ENCODE data around the gene CHN2.

Gene CHN2

GRCh38 chr7:29315122-29315891 is 120.7 kb downstream of the CHN2 start:
- DNase-seq: no peak

- no peak for DNase-seq
These were observed 121.3 kb downstream of the CHN2 start for GRCh38 chr7:29315892-29316270.

DNA sequence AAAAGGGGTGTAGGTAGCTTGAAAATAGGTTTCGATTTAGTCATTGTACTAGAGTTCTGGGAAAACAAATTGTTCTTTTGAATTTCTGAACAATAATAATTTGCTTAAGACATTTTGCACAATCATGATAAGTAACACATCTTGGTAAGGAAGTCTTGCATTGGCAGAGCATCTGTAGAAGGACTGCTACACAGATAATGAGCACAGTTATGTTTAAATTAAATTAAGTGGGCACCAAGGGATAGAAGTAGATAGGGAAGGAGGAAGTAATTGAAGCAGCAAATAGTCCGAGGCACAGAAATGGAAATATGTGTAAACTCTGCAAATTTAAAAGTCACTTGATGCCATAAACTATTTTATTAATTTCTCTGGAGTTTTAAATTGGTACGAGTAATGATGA is 122.4 kb downstream of the CHN2 start:
- no peak for DNase-seq

- DNase-seq: no peak
These were observed 124.5 kb downstream of the CHN2 start for GRCh38 chr7:29318853-29319718.

GRCh38 chr7:29319719-29320521 is 125.3 kb downstream of the CHN2 start:
- peak; percentile 79 to 87 for DNase-seq

DNA sequence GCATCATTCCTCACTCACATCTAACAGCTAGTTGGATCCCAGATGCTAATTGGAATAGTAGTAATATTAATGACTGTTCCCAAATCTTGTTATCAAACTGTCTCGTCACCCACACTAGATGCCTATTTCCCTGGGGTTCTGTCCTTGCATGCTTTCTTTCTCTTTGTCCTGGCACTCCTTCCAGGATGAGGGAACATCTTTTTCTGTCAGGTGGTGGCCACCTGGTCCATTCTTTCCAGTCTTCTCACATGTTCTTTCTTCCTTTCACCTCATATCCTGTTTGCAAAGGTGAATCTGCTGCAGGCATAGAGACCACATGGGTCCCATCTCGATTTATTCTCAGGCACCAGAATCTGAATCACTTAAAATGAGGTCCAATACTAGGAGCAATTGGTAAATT is 126.0 kb downstream of the CHN2 start:
- DNase-seq: no peak

GRCh38 chr7:29322023-29322712 is 127.6 kb downstream of the CHN2 start:
- DNase-seq: no peak

DNA sequence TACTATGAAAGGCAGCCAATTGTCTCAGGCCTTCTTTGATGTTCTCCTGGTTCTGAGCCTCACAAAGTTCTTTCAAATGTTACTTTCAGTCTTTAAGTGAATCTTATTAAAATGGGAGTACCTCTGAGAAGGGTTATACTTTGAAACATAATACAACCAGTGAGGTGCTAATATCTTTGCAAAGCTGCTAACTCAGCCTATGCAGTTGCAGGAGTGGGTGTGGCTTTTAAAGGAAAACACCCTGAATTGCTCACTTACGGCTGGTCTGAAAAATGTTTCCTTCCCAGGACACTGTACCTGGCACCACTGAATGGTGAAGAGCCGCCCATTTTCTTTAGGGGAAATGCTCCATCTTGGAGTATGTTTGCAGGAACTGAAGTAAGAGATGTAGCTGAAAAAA is 130.9 kb downstream of the CHN2 start:
- no peak for DNase-seq

GRCh38 chr7:29326864-29327263 is 132.3 kb downstream of the CHN2 start:
- DNase-seq: no peak

DNA sequence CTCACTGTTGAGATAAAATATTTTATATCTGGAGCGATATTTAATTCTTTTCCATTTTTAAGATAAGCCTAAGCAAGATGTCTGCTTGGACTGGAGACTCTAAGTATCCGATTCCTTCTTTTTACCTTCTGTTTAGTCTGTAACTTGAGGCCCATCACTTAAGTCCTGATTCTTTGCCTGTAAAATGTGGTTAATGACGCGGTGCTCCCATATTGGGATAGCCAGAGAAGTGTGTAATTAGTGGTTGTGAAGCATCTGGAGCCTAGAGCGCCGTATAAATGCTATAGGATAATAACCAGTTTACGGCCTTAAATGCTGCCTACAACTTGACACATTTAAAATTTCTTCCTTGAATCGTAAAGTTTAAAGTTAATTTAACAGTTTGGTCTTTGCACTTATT is 132.9 kb downstream of the CHN2 start:
- DNase-seq: no peak

- DNase-seq: no peak
These were observed 133.5 kb downstream of the CHN2 start for GRCh38 chr7:29328045-29328444.

- DNase-seq: no peak
These were observed 134.2 kb downstream of the CHN2 start for GRCh38 chr7:29328811-29329210.

- DNase-seq: no peak
These were observed 135.1 kb downstream of the CHN2 start for GRCh38 chr7:29329686-29330085.

DNA sequence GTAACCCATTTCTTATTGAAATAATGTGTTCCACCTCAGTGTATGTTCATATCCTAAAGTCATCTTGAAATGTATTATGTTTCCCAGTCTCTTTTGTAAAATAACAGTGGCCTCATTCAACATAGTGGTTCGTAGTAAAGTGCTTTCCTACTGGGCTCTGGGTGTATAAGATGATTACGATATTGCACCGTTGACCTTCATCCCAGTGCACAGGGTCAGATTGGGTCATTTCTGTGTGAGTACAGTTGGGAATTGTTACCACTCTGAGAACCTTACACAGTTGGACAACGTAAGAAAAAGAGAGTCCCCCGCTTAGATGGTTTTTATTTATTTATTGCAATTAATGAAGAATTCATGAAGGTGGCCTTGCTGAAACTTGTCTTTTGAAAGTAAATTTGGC is 135.6 kb downstream of the CHN2 start:
- DNase-seq: no peak

DNA sequence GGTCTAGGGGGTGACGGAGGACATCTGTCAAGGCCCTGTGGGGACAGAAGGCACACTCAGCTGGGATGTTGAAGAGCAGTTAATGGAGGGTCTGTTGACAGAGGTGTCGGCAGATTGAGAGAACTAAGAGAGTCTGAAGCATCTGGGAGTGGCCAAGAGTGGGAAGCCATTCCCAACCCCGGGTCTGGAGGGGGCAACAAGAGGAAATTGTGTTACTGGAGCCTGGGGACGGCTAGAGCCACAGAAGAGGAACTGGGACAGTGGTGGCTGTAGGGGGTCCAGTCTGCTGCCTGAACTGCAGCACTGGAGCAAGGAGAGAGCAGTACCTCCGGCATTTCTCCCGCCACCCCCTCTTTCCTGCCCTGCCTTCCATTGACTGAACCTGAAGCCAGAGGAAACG is 136.6 kb downstream of the CHN2 start:
- no peak for DNase-seq

- peak in 1 of 2 donors; percentile 39 for DNase-seq
These were observed 137.7 kb downstream of the CHN2 start for GRCh38 chr7:29332042-29332811.

DNA sequence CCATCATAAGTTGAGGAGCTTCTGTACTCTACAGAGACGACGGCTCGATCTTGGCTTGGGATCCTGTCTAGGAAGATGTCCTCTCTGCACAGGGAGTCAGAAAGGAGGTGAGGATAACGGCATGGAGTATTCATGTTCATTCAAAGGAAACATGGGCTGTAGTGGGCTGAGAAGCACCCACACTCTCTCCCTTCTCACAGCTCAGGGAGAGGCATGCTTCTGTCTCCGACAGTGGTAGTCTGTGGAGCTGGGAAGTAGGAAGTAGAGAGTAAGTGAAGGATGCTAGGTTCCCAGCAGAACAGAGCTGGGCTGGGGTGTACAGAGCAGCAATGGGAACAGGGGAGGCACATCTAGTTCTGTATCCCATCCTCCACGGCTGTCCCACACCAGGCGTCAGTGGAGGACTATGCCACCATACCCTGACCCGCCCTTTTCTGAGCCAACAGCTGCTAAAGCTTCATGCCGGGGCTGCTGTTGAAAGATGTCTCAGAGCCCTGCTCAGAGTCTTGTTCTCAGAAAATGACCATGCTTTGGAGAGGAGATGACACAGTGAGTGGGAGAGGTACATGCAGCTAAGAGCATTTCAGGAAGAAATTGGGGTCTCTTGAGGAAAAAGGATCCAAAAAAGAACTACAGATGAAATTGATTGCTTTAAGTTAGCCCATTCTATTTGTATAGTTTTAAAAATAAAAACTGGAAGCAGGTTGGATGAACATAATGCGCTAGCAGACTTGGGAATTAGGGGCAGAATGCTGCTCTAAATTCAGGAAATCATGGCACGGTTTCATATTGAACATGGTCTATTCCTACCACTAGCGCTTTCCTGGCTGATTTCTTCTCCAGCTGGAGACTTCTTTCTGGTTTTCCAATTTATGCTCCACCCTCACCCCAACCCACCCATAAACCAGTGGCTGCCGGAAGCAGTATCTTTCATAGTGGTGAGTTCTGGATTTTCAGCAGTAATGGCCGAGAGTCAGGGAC is 138.6 kb downstream of the CHN2 start:
- DNase-seq: peak; percentile 25 to 42

DNA sequence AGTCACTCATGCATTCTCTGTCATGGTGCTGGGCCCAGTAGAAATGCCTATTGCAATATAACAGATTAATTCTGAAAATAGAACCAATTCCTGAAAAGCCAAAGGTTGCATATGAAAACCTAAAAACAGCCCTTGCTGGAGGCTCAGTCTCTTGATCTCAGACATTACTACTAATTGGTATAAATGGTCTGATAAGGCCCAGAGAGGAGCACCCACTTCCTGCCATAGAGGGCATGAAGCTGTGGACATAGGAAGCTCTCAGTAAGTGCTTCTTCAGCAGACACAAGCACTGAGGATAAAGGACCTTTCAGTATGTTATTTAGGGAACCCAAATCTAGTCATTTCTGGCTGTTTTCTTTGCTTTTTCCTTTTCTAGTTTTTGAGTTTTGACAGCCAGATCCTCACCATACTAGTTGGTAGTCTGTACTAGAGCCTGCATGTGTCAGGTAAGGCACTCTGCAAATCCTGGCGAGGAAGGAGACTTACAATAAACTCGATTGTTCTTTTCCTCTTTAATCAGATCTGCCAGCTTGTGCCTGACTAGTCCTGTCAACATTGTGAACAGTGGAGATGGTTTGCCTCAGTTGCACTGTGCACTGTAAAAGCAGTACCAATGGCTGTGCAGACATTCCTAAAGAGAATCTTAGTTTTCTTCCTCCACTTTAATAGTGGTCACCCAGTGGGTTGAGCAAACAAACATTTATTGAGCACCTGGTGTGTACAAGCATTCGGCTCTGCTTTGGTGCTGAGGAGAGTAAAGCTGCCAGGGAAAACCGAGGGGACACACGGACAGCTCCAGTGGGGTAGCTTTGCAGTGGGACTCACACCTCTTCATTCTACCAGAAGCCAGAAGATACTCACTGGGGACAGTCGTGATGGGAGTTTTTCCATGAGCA is 140.9 kb downstream of the CHN2 start:
- no peak for DNase-seq

DNA sequence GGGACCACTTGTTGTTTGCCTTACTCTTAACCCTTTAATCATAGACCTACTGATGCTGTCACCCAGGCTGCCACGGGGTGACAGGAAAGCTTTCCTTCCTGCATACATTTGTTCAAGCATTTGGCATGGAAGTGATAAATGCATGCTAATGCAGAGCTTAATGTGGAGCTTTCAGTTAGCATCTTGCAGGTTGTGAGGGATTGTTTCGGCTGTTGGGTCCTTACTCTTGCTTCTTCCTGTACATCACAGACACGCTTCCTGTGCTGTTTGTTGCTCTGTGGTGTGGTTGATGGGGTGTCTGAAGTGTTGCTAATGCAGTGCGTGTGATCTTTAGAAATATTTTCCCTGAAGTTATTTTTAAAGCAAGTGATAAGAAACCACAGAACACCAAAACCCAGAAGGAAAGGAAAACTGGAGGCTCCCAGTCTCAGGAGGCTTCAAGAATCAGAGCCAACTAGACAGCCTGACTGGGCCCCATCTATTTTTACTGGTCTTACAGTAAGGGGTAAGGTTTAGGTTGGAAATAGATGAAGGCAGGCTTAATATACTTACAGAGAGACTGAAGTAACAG is 143.1 kb downstream of the CHN2 start:
- DNase-seq: no peak
